ENCODE results near the gene ARFGEF3. TPM values are rescaled to one million over a fixed set of nuclear protein-coding genes. Genes with fewer than 3 reads are reported as not detected.

The ARFGEF3 gene
- total RNA-seq, 1 donor from 2014 or later, result 3.8 TPM

DNA sequence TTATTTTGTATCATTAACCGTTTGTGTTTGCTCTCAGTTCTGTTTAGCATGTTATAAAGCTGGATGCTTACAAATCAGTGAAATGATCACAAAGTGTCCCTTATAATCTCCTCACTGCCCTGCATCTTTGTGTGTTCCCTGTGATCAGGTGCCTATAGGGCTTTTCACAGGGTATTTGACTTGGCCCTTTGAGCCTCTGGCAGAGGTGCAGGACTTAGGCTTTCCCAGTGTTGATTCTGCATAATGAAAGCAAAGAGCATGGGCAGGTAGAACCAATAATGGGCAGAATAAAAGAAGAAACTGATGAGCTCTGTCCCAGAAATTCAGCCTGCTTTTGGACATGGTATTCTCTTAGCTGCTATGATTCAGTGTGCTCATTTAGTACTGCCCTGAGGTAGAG lies 73.5 kb downstream of the ARFGEF3 start:
- H3K9ac ChIP-seq, result no peak overlapping the region
- no peaks in the 10 kb centered on the region for H3K36me3 Mint-ChIP-seq
- TF ChIP-seq EZH2phosphoT487 (IDR thresholded peaks at IDR 0.05) (no peak), EZH2 (IDR thresholded peaks at IDR 0.05) (no peak)
- TF ChIP-seq, protein P1, sequence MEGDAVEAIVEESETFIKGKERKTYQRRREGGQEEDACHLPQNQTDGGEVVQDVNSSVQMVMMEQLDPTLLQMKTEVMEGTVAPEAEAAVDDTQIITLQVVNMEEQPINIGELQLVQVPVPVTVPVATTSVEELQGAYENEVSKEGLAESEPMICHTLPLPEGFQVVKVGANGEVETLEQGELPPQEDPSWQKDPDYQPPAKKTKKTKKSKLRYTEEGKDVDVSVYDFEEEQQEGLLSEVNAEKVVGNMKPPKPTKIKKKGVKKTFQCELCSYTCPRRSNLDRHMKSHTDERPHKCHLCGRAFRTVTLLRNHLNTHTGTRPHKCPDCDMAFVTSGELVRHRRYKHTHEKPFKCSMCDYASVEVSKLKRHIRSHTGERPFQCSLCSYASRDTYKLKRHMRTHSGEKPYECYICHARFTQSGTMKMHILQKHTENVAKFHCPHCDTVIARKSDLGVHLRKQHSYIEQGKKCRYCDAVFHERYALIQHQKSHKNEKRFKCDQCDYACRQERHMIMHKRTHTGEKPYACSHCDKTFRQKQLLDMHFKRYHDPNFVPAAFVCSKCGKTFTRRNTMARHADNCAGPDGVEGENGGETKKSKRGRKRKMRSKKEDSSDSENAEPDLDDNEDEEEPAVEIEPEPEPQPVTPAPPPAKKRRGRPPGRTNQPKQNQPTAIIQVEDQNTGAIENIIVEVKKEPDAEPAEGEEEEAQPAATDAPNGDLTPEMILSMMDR (IDR thresholded peaks at IDR 0.05), result no peak
- H3K4me1 Mint-ChIP-seq, result peaks cover 10% of the 10 kb centered on the region
- H3K4me3 Mint-ChIP-seq, result no peak overlapping the region
- no peaks in the 10 kb centered on the region for H3K27me3 ChIP-seq
- H3K9me3 ChIP-seq (ENCODE audit: low read depth), result no peaks in the 10 kb centered on the region
- no peak overlapping the region for H2AFZ ChIP-seq (replicated peaks)
- H3F3A ChIP-seq (ENCODE audit: low read depth), result no peaks in the 10 kb centered on the region
- H3K27ac ChIP-seq, result no peak overlapping the region
- no peaks in the 10 kb centered on the region for H3K9me3 Mint-ChIP-seq
- no peaks in the 10 kb centered on the region for H3K79me2 ChIP-seq (ENCODE audit: low read depth)
- H3K36me3 ChIP-seq, result no peaks in the 10 kb centered on the region
- no peak for DNase-seq (ENCODE audit: low spot score)
- no peaks in the 10 kb centered on the region for H3K4me1 ChIP-seq
- no peak overlapping the region for H3K4me3 ChIP-seq
- no peak overlapping the region for H3K27ac Mint-ChIP-seq
- no peak overlapping the region for H3K4me2 ChIP-seq
- no peaks in the 10 kb centered on the region for H4K20me1 ChIP-seq (ENCODE audit: low read depth)
- H3K27me3 Mint-ChIP-seq (ENCODE audit: insufficient read depth, low read depth), result no peaks in the 10 kb centered on the region

DNA sequence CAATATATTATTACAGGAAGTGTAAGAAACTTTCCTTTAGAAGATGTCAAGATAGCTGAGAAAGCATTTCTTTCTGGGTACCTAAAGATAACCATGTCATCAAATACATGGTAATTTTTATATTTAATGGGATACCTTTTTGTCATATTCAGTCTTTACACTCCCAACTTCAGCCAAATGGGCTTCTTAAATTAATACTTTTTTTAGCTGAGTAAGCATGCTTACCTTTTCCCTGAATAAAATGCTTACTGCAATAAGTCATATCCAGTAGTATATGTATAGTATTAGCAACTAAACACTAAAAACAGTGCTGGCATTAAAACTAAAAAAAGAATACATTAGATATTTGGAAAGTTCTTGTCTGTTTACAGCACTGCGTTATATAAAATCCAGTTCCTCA lies 74.0 kb downstream of the ARFGEF3 start:
- H3K36me3 ChIP-seq, result no peaks in the 10 kb centered on the region
- H3K4me3 Mint-ChIP-seq, result no peak overlapping the region
- no peak for TF ChIP-seq EZH2 (IDR thresholded peaks at IDR 0.05)
- TF ChIP-seq, protein P1 (IDR thresholded peaks at IDR 0.05), result no peak
- no peak for TF ChIP-seq EZH2phosphoT487 (IDR thresholded peaks at IDR 0.05)
- H3K9me3 ChIP-seq (ENCODE audit: low read depth), result no peaks in the 10 kb centered on the region
- H3K27ac ChIP-seq, result no peak overlapping the region
- H3K27me3 Mint-ChIP-seq (ENCODE audit: insufficient read depth, low read depth), result no peaks in the 10 kb centered on the region
- DNase-seq (ENCODE audit: low spot score), result no peak
- no peak overlapping the region for H2AFZ ChIP-seq (replicated peaks)
- peaks cover 9% of the 10 kb centered on the region for H3K4me1 Mint-ChIP-seq
- no peak overlapping the region for H3K27ac Mint-ChIP-seq
- H3K4me2 ChIP-seq, result no peak overlapping the region
- no peak overlapping the region for H3K4me3 ChIP-seq
- H3K27me3 ChIP-seq, result no peaks in the 10 kb centered on the region
- H4K20me1 ChIP-seq (ENCODE audit: low read depth), result no peaks in the 10 kb centered on the region
- no peaks in the 10 kb centered on the region for H3K79me2 ChIP-seq (ENCODE audit: low read depth)
- H3K36me3 Mint-ChIP-seq, result no peaks in the 10 kb centered on the region
- no peaks in the 10 kb centered on the region for H3K9me3 Mint-ChIP-seq
- no peaks in the 10 kb centered on the region for H3K4me1 ChIP-seq
- no peaks in the 10 kb centered on the region for H3F3A ChIP-seq (ENCODE audit: low read depth)
- H3K9ac ChIP-seq, result no peak overlapping the region

DNA sequence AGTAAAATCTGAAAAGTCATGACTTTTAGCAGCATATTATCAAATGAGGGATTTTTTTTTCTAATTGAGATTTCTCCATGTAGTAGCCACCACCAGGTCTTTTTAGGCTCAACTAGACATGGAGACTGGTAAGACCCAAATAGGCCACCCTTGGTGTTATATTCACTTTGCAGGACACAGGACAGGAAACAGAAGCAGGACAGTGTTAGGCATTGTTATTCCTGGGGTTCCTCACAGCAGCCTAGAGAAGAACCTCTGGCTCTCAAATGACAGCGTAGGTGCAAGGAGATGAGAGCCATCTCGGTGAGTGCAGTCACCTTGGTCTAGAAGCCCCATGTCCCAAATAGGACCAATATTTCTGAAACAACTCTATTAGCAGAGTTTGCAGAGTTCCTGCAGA lies 75.7 kb downstream of the ARFGEF3 start:
- TF ChIP-seq EZH2phosphoT487 (IDR thresholded peaks at IDR 0.05) (no peak), EZH2 (IDR thresholded peaks at IDR 0.05) (no peak)
- TF ChIP-seq, protein P1 (IDR thresholded peaks at IDR 0.05), result no peak
- no peak overlapping the region for H3K4me3 Mint-ChIP-seq
- Histone ChIP-seq H3K36me3 (no peaks in the 10 kb centered on the region), H3K4me1 (no peaks in the 10 kb centered on the region), H3K9me3 (ENCODE audit: low read depth) (no peaks in the 10 kb centered on the region), H3K79me2 (ENCODE audit: low read depth) (no peaks in the 10 kb centered on the region), H3K4me3 (no peak overlapping the region), H3K4me2 (no peak overlapping the region), H2AFZ (replicated peaks) (no peak overlapping the region), H3K27ac (no peak overlapping the region), H3K27me3 (no peaks in the 10 kb centered on the region), H3K9ac (no peak overlapping the region), H4K20me1 (ENCODE audit: low read depth) (no peaks in the 10 kb centered on the region), H3F3A (ENCODE audit: low read depth) (no peaks in the 10 kb centered on the region)
- H3K27me3 Mint-ChIP-seq (ENCODE audit: insufficient read depth, low read depth), result no peaks in the 10 kb centered on the region
- no peaks in the 10 kb centered on the region for H3K9me3 Mint-ChIP-seq
- no peaks in the 10 kb centered on the region for H3K4me1 Mint-ChIP-seq
- no peak for DNase-seq (ENCODE audit: low spot score)
- no peak overlapping the region for H3K27ac Mint-ChIP-seq
- no peaks in the 10 kb centered on the region for H3K36me3 Mint-ChIP-seq
